ENCODE data around the gene PTPRK. TPM values are rescaled to one million over a fixed set of nuclear protein-coding genes. Genes with fewer than 3 reads are reported as not detected.

PTPRK gene
- total and polyA plus RNA-seq, 10 of the 15 experiments (the other 5 are each of a cell fraction or from before 2014, with no cell fraction given) = 0.23 to 1.9 (median 0.55) TPM

- no peak for TF ChIP-seq JUND (IDR thresholded peaks at IDR 0.05; ENCODE audit: low read depth, low read length)
- no peak for TF ChIP-seq SMAD5 (IDR thresholded peaks at IDR 0.05; ENCODE audit: low read depth)
- no peak for TF ChIP-seq EP300 (IDR thresholded peaks at IDR 0.05; ENCODE audit: borderline replicate concordance in 1 of 2, control insufficient read depth in 1 of 2, low read depth in 2 of 2, low read length in 2 of 2)
Observed at GRCh38 chr6:128266946-128267345, 253.5 kb downstream of the PTPRK start (continued).

DNA sequence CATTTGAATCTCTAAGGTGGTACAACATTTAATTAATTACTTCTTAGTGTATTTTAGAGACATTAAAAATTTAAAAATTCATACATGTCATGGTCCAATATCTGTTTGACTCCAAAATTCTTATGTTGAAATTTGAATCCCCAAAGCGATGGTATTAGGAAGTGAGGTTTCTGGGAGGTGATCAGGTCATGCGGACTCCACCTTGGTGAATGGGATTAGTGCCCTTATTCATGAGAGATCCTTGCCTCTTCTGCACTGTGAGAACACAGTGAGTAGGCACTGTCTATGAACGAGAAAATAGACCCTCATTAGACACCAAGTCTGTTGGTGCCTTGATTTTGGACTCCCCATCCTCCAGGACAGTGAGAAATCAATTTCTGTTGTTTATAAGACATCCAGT lies 254.7 kb downstream of the PTPRK start:
- no peak overlapping the region for H3K27ac ChIP-seq (ENCODE audit: control insufficient read depth, insufficient read depth)
- no peak overlapping the region for H3K4me2 ChIP-seq (ENCODE audit: control insufficient read depth, insufficient read depth)
- 31% methylated on average over 3 of the region's 3 CpGs for WGBS (ENCODE audit: insufficient coverage, insufficient replicate concordance, low lambda C conversion rate, missing lambda C conversion rate)
- CTCF ChIA-PET = interaction anchor here (0.9 kb wide), 1 partner anchor 17 kb away, joined by 3 read pairs; no protein-coding TSS in a partner anchor
- no peak for TF ChIP-seq POLR2A (IDR thresholded peaks at IDR 0.05; ENCODE audit: low read depth, low read length)
- no peak for TF ChIP-seq CREB1 (IDR thresholded peaks at IDR 0.05; ENCODE audit: low read depth)
- TF ChIP-seq MYC (IDR thresholded peaks at IDR 0.05; ENCODE audit: insufficient read depth, insufficient read length, insufficient replicate concordance, low read length, severe bottlenecking) = no peak
- TF ChIP-seq MTA3 (IDR thresholded peaks at IDR 0.05; ENCODE audit: borderline replicate concordance, low read length) = no peak
- TF ChIP-seq, protein P1, sequence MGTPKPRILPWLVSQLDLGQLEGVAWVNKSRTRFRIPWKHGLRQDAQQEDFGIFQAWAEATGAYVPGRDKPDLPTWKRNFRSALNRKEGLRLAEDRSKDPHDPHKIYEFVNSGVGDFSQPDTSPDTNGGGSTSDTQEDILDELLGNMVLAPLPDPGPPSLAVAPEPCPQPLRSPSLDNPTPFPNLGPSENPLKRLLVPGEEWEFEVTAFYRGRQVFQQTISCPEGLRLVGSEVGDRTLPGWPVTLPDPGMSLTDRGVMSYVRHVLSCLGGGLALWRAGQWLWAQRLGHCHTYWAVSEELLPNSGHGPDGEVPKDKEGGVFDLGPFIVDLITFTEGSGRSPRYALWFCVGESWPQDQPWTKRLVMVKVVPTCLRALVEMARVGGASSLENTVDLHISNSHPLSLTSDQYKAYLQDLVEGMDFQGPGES (IDR thresholded peaks at IDR 0.05) = no peak
- no peak for TF ChIP-seq FOS (IDR thresholded peaks at IDR 0.05; ENCODE audit: borderline replicate concordance, extremely low read depth, insufficient read length)
- TF ChIP-seq TCF12 (IDR thresholded peaks at IDR 0.05; ENCODE audit: low read depth, low read length) = no peak
- no peak for TF ChIP-seq ZNF592 (IDR thresholded peaks at IDR 0.05)
- TF ChIP-seq, protein P2, sequence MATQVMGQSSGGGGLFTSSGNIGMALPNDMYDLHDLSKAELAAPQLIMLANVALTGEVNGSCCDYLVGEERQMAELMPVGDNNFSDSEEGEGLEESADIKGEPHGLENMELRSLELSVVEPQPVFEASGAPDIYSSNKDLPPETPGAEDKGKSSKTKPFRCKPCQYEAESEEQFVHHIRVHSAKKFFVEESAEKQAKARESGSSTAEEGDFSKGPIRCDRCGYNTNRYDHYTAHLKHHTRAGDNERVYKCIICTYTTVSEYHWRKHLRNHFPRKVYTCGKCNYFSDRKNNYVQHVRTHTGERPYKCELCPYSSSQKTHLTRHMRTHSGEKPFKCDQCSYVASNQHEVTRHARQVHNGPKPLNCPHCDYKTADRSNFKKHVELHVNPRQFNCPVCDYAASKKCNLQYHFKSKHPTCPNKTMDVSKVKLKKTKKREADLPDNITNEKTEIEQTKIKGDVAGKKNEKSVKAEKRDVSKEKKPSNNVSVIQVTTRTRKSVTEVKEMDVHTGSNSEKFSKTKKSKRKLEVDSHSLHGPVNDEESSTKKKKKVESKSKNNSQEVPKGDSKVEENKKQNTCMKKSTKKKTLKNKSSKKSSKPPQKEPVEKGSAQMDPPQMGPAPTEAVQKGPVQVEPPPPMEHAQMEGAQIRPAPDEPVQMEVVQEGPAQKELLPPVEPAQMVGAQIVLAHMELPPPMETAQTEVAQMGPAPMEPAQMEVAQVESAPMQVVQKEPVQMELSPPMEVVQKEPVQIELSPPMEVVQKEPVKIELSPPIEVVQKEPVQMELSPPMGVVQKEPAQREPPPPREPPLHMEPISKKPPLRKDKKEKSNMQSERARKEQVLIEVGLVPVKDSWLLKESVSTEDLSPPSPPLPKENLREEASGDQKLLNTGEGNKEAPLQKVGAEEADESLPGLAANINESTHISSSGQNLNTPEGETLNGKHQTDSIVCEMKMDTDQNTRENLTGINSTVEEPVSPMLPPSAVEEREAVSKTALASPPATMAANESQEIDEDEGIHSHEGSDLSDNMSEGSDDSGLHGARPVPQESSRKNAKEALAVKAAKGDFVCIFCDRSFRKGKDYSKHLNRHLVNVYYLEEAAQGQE (IDR thresholded peaks at IDR 0.05; ENCODE audit: low read depth, low read length) = no peak
- TF ChIP-seq PKNOX1 (IDR thresholded peaks at IDR 0.05) = no peak
- POLR2A ChIA-PET = no interaction called here
- no peaks in the 10 kb centered on the region for H3K4me1 ChIP-seq (ENCODE audit: control insufficient read depth, insufficient read depth, low read length)
- no peak for DNase-seq (ENCODE audit: low read depth, low spot score)
- H3K27me3 ChIP-seq (replicated peaks in 1 of 2; ENCODE audit: control insufficient read depth in 2 of 2, insufficient read depth in 2 of 2, low read length in 1 of 2) = no peaks in the 10 kb centered on the region
- in situ Hi-C loops (cut with MboI) (no loop called here), intact Hi-C loops (cut with micrococcal nuclease; ENCODE audit: unreplicated experiment) (no loop called here)
- H3K4me3 ChIP-seq = no peak overlapping the region
- ATAC-seq = no peak
- no peaks in the 10 kb centered on the region for H3K36me3 ChIP-seq (ENCODE audit: control insufficient read depth in 2 of 2, insufficient read depth in 2 of 2, low read length in 1 of 2)
- no peaks in the 10 kb centered on the region for H3K9me3 ChIP-seq (replicated peaks; ENCODE audit: control insufficient read depth, insufficient read depth, low read length)
- H4K20me1 ChIP-seq (ENCODE audit: control insufficient read depth, insufficient read depth) = no peaks in the 10 kb centered on the region
- H2AFZ ChIP-seq (ENCODE audit: control insufficient read depth, low read depth, low read length) = no peak overlapping the region
- H3K9ac ChIP-seq (ENCODE audit: control insufficient read depth, insufficient read depth, low read length) = no peak overlapping the region
- no peaks in the 10 kb centered on the region for H3K79me2 ChIP-seq (ENCODE audit: control insufficient read depth, insufficient read depth, low read length)
- no TSS peak for BruUV-seq (replicated peaks)
- RAD21 ChIA-PET (ENCODE audit: unreplicated experiment) = no interaction called here
- SMC1A ChIA-PET (ENCODE audit: uncharacterized antibody, unreplicated experiment) = interaction anchor here (1.3 kb wide), 1 partner anchor 17 kb away, joined by 6 read pairs; no protein-coding TSS in a partner anchor
- no peak for FAIRE-seq

All from GM12878 (cell line).